AG09319 (cell line): ENCODE results near the gene SLC17A9.
"Not testable (repeated sequence)": the region's sequence is repeated elsewhere in the genome, so short reads cannot be mapped to it uniquely, and the experiment has no call there.

Experiments
- DNase-seq: peaks from one replicate; pipeline ENCODE4 v3.0.0-alpha.2; 2010; ENCODE audit warnings: low read depth; ENCODE audit errors: extremely low read depth
- TF ChIP-seq, protein P1 (sequence below): IDR thresholded peaks from 2 replicates; pipeline ENCODE4 v1.5.1; 2011; ENCODE audit warnings: low read depth, mild to moderate bottlenecking, inconsistent platforms, low read length, moderate library complexity

The SLC17A9 gene

DNA sequence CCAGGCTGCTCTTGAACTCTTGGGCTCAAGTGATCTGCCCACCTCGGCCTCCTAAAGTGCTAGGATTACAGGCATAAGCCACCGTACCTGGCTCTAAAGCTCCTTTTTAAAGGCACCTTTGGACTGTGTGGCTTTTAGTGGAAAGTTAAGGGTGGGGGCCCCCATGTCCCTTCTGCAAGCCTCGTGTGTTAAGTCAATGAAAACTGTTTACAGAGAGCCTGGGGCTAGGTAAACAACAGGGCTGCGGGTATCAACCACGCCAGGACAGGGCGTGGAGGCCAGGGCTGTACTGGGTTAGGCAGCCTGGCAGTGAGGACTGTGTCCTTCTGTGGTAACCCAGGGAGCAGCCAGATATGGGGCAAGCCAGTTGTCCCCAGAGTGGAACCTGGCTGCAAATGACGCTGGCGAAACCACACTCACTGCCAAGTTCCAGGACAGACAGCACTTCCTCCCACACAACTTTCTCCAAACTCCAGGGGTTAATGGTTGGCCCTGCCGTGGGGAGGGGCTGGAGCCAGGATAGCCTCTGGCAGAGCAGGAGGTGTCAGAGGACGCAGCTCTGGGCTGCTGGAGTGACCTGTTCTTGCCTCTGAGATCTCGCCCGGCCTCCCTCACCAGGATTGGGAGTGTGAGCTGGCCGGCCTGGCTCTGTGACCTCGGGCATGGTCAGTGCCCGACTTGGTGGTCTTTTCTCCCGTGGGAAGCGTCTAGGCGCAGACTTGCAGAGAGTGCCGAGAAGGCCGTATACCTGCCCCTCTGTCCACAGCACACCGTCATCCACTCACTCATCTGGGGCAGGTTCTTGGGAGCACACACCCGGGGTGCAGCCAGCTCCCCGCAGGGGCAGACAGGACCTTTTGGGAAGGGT lies 3.2 kb downstream of the SLC17A9 start:
- DNase-seq, result no peak
- TF ChIP-seq, protein P1, sequence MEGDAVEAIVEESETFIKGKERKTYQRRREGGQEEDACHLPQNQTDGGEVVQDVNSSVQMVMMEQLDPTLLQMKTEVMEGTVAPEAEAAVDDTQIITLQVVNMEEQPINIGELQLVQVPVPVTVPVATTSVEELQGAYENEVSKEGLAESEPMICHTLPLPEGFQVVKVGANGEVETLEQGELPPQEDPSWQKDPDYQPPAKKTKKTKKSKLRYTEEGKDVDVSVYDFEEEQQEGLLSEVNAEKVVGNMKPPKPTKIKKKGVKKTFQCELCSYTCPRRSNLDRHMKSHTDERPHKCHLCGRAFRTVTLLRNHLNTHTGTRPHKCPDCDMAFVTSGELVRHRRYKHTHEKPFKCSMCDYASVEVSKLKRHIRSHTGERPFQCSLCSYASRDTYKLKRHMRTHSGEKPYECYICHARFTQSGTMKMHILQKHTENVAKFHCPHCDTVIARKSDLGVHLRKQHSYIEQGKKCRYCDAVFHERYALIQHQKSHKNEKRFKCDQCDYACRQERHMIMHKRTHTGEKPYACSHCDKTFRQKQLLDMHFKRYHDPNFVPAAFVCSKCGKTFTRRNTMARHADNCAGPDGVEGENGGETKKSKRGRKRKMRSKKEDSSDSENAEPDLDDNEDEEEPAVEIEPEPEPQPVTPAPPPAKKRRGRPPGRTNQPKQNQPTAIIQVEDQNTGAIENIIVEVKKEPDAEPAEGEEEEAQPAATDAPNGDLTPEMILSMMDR, result no peak

DNA sequence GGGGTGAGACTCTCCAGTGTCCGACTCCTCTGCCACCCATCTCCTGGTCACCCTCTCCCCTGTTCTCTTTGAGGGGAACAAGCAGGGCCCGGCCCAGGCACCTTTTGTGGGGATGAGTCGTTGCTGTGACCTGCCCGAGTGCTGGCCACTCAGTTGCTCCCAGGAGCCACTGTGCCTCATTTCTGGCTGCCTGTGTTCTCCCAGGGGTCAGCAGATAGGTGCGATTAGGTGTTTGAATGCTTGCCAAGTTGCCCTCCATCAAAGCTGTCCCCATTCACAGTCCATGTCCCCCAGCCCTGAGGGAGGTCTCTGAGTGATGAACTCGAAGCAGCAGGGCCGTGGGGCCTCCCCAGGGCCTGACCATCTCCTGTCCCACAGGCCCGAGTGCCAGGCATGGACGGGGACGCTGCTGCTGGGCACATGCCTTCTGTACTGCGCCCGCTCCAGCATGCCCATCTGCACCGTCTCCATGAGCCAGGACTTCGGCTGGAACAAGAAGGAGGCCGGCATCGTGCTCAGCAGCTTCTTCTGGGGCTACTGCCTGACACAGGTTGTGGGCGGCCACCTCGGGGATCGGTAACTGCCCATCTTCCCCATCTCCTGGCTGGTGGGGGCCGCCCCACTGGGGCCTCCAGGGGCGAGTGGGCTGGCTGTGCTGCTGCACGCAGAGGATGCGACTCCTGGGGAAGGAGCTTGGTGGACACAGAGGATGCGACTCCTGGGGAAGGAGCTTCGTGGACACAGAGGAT lies 4.1 kb downstream of the SLC17A9 start:
- DNase-seq, result no peak
- TF ChIP-seq, protein P1, result no peak

DNA sequence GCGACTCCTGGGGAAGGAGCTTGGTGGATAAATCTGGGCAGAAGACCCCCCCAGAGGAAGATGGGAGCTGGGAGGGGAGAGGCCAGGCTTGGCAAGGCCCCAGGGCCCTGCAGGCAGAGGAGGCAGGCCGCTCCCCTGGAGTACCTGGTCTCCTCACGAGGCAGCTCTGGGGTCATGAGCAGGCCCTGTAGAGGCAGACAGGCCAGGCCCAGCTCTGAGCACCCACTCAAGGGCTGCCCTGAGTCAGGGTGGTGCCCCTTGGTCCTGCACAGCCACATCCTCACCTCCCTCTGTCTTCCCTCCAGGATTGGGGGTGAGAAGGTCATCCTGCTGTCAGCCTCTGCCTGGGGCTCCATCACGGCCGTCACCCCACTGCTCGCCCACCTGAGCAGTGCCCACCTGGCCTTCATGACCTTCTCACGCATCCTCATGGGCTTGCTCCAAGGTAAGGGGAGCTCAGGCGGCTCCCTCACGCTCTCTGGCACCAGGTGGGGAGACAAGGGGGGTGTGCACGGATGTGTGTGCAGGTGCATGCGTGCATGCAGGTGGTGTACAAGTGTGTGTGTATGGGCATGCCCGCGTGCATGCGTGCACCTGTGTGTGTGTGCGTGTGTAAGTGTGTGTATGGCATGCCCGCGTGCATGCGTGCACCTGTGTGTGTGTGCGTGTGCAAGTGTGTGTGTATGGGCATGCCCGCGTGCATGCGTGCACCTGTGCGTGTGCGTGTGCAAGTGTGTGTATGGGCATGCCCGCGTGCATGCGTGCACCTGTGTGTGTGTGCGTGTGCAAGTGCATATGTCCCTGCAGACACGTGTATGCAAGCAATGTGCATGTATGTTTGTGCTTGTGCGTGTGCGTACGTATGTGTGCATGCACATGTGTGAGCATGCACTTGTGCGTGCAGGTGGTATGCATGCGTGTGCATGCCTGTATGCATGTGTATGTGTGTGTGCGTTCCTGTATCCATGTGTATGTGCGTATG lies 4.9 kb downstream of the SLC17A9 start:
- DNase-seq, result no peak
- TF ChIP-seq, protein P1, result no peak

DNA sequence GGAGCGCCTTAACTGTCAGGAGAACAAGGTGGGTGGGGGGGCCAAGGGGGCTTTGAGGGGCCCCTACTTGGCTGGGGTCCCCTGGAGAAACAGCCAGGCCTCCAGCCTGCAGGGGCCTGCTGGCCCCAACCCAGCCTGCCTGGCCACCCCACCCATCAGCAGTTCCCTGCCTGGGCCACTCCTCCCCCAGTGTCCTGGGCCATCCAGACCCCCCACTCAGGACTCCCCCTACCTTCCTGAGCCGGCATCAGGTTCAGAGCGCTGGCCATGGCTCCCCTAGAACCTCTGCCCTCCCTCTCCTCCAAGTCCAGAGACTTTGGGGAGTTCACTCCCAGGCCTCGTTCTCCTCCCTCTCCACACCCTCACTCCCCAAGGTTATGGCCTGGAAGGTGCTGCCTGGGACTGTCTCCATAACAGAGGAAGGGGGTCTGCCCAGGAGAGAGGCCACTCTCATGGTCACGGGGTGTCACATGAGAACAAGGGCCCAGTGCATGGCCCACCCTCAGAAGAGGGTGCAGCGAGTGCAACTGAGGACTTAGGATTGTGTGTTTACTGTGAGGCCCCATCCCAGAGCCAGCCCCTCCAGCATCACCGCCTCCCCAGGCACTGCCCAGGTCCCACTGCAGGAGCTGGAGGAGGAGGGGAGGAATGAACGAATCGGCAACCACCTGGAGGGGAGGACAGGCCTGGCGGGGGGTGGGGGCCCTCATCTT lies 6.0 kb downstream of the SLC17A9 start:
- DNase-seq, result no peak
- TF ChIP-seq, protein P1, result no peak

DNA sequence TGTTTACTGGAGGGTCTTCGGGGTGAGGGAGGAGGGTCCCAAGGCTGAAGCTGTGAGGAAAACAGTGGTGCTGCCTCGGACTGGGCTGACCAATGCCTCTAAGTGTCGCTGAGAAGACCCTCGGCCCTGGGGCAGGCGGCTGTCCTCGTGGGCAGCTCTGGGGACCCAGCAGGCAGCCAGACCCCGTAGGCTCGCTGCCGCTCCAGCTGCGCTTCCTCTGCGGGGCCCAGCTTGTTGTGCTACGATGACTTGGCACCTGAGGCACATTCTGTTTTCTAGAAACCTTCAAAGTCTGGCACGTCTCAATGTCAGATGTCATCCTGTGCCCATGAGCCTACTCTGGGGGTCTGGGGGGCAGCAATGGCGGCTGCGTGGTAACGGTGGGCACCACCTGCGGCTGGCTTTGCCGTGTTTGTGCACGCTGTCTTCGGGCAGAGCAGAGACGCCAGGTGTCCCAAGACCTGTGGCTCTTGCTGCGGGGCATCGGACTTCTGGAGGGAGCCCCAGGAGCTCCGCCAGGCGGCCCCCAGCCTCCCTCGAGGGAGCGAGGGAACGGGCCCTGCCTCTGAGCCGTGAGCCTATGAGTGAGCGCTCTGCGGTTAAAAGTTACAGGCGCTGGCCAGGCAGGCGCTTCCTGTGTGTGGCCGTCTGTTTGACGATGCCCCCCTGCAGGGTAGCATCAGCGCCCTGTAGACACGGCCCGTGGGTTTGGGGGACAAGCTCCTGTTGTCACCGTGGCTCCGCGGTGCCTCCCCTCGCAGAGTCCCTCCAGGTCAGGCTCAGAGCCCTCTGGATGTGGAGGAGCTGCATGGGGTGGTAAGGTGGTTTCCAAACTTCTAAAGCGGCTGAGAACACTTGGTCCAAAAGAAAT lies 6.8 kb downstream of the SLC17A9 start:
- TF ChIP-seq, protein P1, result no peak
- no peak for DNase-seq

DNA sequence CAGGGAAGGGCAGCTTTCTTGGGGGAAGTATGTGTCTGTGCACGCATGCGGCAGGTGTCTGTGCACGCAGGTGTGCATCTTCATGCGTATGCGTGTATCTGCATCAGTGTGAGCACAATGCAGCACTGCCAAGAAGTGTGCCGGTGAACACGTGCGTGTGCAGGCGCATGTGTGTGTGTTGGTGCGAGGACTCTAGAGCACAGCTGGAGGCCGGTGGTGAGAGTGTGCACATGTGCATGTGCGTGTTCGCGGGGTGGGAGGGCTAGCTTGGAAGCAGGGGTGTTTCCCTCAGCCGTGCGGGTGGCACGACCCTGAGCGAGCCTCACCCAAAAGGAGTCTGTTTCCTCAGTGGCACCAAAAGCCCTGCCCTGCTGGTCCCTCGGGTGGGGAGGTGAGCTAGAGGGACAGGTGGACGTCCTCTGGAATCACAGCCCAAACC lies 7.5 kb downstream of the SLC17A9 start:
- no peak for DNase-seq
- TF ChIP-seq, protein P1, result no peak

DNA sequence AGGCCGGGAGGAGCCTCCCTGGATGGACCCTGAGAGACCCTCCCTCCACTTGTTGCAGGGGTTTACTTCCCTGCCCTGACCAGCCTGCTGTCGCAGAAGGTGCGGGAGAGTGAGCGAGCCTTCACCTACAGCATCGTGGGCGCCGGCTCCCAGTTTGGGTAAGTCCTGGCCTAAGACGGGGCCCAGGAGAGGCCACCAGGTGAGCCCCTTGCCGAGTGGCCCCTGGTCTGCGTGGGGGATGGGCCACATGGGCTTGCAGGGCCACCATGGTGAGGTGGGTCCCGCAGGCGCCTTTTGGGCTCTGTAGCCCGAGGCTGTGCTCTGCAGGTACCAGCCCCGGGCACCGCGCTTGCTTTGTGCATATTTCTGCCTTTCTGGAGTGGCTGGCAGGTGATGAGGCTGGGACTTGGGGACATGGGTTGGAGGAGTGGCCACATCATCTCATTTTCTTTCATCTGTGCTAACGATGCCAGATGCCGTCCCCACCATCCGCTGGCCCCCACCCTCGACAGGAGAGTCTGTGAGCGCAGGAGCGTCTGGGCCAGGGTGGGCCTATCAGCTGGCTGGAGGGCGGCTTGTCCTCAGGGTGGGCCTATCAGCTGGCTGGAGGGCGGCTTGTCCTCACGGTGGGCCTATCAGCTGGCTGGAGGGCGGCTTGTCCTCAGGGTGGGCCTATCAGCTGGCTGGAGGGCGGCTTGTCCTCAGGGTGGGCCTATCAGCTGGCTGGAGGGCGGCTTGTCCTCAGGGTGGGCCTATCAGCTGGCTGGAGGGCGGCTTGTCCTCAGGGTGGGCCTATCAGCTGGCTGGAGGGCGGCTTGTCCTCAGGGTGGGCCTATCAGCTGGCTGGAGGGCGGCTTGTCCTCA lies 8.2 kb downstream of the SLC17A9 start:
- not testable (repeated sequence) for DNase-seq
